NAMALWA (cell line): ENCODE measurements around the gene PGPEP1.
"Not testable (repeated sequence)": the region's sequence is repeated elsewhere in the genome, so short reads cannot be mapped to it uniquely, and the experiment has no call there.

Experiments used
- DNase-seq: peaks from one replicate; pipeline ENCODE4 v3.0.0-alpha.2; 2015; ENCODE audit warnings: low spot score

PGPEP1 gene

DNA sequence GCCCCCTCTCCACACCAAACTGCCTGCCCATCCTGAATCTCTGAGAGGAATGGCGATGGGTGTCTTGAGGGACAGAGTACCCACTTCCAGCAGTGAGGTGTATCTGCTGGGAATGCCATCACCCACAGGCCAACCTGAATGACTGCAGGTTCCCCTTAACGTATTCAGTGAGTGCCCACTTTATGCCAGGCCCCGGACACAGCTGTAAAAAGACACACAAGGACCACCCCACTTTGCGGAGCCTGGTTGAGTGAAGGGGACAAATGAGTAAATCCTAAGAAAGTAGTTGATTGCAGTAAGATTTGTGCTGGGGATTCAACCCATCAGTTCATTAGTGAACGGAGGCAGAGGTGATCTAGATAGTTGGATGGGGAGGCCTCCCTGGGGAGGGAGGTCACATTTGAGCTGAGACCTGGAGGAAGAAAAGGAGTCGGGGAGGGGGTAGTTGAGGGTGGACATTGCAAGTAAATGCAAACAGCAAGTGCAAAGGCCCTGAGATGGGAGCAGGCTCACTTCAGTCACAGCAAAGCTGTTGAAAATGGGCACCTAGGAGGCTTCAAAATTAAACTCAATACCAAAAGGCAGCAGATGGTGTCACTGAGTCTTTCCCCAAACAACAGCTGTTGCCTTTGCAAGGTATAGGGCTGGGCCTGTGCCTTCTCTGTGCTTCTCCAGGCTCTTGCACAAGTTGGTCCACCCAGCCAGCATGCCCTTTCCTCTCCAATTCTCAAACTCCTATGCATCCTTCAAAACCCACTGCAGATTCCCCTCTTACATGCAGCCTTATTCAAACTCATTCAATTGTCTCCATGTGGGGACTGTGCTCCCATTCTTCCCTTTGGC is 49.9 kb downstream of the PGPEP1 start:
- peak; percentile 46 for DNase-seq

DNA sequence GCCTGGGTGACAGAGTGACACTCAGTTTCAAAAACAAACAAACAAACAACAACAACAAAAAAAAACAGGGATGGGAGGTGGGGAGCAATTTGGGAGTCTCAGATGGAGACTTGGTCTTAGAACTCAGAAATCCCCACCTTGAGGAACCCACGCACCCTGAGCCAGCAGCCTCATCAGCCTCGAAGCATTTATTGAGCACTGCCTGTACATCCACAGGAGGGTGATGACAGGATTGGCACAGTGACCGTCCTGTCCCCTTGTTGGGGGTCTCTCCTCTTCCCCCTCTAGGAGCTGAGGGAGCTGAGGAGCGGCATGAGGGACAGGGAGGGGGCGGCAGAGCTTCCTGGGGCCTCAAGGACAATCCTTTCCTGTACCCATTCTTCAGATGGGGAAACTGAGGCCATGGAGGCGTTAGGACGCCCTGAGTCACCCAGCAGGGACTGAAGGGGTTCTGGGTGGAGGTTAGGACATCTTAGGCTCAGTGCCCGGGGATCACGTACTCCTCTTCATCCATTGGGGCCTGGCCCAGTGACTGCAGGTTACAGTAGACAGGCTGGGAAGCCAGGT is 51.2 kb downstream of the PGPEP1 start:
- DNase-seq: no peak

DNA sequence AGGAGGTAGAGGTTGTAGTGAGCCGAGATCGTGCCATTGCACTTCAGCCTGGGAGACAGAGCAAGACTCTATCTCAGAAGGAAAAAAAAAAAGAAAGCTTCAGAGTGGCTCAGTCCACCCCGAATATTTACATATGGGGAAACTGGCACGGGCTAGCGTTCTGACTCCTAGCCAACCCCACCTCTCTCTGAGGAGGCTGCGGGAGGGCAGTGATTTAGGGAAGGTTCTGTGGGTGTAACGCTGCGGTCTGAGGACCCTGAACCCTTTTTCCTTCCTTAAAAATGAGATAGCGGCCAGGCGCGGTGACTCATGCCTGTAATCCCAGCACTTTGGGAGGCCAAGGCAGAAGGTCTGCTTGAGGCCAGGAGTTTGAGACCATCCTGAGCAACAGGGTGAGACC is 52.0 kb downstream of the PGPEP1 start:
- DNase-seq: no peak

DNA sequence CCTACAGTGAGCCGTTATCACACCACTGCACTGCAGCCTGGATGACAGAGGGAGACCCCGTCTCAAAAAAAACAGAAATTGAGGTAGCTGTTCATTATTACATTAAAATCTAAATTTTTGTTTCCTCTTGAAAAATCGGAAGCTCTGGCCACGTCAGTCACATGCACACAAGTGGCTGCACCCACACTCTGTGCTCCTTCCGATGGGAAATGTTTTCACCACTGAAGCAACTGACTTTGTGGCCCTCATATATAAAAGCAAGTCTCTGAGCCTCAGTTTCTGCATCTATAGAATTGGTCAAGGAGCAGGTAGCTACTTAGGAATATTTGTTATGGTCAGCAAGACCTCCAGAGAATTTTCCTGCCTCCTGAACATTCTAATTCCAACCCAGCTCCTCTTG is 52.5 kb downstream of the PGPEP1 start:
- DNase-seq: no peak

DNA sequence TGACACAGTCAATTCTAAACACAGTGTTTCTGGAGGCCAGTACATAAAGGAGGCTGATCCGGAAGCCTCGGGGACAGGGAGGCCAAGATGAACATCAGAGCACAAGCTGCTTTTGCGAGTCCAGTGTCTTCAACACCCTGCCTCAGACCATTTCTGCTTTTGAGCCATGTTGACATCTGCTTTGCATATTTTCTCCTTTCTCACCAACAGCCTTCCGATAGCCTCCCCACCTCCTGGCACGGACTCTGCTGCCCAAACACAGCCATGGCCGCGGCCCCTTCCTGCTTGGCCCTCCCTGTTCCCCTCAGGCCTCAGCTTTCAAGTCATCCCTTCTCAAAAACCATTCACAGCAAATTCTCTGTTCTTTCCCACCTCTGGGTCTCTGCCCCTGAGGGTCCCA is 53.4 kb downstream of the PGPEP1 start:
- DNase-seq: no peak

DNA sequence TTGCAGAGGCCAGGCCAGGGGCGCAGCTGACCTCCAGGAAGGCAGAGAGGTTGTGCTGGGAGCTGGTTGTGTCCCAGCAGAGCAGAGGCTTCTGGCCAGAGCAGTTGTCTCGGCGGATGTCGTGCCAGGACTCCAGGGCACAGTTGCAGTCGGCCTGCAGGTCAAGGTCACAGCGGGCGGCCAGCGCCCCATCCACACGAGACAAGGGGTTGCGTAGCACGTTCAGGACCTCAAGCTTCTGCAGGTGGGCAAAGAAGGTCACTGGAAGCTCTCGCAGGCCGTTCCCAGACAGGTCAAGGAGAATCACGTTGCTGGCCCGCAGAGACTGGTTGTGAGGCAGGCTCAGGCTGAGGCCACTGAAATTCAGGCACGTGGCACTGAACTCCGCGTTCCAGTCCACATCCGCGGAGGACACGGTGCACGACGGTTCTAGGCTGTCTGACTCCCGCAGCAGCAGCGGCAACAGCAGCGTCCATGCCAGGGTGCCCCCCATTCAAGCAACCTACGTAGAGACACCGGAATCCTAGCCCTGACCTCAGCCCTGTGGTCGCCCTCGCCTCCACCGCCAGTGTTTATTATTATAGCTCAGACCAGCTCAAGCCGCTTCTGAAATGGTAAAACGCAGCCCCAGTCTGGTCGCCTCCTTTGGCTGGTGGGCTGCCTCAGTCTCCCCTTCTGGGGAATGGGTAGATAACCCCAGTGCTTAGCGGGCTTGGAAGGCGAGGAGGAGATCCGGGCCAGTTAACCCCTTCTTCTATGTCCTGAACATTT is 56.3 kb downstream of the PGPEP1 start:
- no peak for DNase-seq

DNA sequence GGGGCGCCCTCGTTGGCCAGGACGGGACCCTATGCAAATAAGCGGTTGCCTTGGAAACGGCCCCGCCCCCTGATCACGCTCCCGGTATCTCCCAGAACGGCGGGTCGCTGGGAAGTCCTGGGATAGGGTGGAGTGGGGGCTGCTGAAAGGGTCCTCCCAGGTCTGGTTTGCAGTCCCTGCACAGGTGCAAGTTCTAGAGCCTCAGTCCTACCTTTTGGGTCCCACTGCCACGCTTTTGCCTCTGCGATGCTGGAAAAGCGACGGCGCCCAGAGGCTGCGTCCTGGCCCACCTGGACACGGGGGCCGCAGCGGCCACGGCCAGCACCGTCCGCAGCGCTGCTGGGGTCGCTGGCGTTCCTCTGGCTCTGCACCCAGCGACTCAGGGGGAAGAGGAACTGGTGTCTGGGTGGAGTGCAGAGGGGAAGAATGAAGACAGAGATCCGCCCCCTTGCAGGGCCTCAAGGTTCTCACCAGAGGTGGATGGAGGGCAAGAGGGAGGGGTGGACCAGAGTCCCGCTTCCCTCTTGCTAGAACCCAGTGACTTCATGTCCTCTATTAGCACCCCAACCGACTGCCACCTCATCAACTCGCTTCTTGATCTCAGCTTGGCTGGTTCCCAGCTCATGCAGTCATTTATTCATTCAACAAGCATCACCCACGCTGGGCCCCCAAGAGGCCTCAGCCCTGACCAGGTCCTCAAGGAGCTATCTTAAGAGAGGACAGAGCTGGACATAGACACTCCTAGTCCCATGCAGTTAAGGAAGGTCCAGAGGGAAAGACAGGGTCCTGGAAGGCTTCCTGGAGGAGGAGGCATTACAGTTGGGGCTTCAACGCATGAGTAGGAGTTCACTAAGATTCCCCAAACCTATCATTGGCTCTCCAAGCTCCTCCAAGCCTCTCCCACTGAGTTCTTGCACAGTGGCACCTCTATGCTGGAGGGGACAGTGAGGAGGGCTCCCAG is 57.1 kb downstream of the PGPEP1 start, which contains the start of gene LRRC25:
LRRC25 (minus strand) TSS at position 381 of the 961 bp plus-strand sequence. CDS start 659 bp downstream, outside the sequence.
- peak; percentile 74 for DNase-seq

DNA sequence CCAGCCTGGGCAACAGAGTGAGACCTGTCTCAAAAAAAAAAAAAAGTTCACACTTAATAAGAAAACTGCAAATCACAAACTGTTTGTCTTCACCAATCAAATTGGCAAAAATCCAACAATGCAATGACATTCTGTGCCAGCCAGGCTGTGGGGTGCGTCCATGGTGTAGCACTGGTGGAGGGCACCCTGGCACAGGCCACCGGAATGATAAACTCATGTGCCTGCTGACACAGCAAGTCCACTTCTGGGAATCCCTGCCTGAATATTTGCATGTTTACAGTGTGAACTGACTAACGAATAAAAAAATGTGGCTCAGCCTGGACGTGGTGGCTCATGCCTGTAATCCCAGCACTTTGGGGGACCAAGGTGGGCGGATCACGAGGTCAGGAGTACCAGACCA is 58.6 kb downstream of the PGPEP1 start:
- no peak for DNase-seq

DNA sequence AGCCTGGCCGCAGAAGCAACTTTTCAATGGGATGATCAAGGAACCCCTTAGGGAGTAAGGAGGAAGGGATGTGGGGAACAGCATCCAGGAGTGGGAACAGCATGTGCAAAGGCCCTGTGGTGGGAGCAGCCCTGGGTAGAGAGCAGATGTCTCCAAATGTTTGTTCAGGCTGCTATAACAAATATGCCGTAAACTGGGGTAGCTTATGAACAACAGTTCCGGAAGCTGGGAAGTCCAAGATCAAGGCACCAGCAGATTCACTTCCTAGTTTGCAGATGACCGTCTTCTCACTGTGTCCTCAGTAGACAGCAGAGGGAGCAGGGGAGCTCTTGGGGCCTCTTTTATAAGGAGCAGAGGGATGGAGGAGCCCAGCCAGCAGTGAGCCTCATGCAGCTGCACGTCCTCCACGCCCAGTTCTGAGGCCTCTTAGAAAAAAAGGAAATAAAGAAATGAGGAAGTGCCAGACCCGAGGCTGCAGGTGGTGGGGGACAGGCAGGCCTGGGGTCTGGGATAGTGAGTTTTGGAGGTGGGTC is 61.2 kb downstream of the PGPEP1 start:
- DNase-seq: peak; percentile 98

DNA sequence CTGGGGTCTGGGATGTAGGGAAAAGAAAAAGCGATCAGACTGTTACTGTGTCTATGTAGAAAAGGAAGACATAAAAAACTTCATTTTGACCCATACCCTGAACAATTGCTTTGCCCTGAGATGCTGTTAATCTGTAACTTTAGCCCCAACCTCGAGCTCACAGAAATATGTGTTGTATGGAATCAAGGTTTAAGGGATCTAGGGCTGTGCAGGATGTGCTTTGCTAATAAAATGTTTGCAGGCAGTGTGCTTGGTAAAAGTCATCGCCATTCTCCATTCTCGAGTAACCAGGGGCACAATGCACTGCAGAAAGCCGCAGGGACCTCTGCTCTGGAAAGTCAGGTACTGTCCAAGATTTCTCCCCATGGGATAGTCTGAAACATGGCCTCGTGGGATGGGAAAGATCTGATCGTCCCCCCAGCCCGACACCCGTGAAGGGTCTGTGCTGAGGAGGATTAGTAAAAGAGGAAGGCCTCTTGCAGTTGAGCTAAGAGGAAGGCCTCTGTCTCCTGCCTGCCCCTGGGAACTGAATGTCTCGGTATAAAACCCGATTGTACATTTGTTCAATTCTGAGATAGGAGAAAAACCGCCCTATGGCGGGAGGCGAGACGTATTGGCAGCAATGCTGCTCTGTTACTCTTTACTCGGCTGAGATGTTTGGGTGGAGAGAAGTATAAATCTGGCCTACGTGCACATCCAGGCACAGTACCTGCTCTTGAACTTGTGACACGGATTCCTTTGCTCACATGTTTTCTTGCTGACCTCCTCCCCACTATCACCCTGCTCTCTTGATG is 62.3 kb downstream of the PGPEP1 start:
- DNase-seq: not testable (repeated sequence)

DNA sequence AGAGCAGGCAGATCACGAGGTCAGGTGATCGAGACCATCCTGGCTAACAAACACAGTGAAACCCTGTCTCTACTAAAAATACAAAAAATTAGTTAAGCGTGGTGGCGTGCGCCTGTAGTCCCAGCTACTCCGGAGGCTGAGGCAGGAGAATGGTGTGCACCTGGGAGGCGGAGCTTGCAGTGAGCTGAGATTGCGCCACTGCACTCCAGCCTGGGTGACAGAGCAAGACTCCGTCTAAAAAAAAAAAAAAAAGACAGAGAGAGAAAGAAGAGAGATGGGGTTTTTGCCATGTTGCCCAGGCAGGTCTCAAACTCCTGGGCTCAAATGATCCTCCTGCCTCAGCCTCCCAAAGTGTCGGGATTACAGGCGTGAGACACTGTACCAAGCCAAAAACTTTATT is 65.4 kb downstream of the PGPEP1 start:
- DNase-seq: not testable (repeated sequence)

DNA sequence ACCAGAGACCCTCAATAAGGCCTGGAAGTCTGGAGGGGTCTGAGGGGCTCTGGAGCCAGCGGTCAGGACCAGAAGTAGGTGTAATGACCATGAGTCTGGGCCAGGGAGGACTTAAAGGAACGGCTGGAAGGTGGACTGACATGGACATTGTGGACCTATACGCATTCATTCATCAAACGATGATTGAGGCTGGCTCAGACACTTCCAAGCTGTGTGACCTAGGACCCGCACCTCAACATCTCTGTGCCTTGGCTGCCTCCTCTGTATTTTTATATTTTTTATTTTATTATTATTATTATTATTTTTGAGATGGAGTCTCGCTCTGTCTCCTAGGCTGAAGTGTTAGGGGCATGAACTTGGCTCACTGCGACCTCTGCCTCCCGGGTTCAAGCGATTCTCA is 66.4 kb downstream of the PGPEP1 start:
- DNase-seq: no peak

DNA sequence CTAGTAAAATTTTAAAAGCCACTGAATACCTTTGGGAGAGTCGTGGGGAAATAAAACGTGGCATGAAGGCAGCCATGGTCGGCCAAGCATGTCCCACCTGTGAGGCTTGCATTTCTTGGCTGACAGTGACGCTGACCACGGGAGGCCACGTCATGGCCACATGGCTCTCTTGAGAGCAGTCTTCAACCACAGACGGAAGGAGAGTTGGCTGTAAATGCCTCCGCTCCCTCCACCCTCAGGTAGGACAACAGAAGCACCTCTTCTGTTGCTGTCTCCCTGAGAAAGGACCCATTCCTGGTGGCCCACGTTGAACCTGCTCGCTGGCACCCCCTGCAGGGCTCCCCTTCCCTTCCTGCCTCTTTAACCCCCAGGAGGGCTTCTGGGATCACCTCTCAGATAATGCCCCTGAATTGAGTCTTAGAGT is 67.7 kb downstream of the PGPEP1 start:
- DNase-seq: peak; percentile 92

DNA sequence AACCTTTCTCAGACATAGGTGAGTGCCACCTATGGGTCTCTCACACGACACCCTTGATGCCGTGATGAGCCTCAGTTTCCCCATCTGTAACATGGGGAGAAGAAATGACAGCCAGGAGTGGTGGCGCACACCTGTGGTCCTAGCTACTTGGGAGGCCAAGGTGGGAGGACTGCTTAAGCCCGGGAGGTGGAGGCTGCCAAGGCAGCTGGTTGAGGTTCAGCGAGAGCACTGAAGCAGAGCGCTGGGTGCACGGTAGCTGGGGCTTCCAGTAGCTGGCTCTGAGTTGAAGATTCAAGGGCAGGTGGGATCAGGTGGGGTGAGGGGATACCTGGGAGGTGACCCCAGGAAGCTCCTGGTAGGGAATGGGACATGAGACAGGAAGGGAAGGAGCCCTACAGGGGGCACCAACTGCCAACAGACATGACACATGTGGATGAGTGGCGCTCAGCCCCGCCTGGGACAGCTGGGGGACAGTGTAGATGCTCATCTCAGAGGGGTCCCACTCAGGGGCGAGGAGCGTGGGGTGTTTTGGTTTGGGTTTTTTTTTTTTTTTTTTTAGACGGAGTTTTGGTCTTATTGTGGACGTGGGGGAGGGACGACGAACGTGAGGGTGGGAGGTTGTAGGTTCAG is 72.3 kb downstream of the PGPEP1 start:
- no peak for DNase-seq

DNA sequence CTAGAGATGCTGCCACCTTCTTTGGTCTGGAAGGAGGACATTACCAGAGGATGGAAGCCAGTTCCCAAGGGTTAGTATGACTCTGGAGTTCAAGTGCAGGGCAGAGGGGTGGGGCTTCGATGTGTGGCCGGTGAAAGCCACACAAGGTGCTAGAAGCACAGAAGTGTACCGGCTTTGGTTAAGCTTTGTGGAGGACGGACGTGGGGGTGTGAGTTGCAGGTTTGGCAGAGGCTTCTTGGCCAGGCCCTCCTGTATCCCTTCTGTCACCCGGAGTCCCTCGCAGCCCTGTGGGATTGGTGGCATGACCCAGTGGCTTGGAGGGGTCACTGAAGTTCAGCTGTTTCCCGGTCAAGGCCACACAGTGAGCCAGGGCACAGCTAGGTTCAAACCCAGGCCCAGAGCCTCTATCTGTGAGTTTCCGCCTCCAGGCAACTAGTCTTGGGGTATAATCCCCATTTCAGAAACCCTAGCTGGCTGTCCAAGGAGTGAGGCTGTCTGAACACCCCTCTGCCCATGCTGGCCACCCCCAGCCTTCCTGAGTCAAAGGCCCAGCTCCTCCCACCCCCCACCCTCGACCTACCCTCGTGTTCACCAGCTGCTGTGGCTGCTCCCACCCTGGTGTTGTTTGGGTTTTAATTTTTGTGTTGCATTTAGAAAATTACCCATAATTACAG is 74.2 kb downstream of the PGPEP1 start:
- DNase-seq: no peak

DNA sequence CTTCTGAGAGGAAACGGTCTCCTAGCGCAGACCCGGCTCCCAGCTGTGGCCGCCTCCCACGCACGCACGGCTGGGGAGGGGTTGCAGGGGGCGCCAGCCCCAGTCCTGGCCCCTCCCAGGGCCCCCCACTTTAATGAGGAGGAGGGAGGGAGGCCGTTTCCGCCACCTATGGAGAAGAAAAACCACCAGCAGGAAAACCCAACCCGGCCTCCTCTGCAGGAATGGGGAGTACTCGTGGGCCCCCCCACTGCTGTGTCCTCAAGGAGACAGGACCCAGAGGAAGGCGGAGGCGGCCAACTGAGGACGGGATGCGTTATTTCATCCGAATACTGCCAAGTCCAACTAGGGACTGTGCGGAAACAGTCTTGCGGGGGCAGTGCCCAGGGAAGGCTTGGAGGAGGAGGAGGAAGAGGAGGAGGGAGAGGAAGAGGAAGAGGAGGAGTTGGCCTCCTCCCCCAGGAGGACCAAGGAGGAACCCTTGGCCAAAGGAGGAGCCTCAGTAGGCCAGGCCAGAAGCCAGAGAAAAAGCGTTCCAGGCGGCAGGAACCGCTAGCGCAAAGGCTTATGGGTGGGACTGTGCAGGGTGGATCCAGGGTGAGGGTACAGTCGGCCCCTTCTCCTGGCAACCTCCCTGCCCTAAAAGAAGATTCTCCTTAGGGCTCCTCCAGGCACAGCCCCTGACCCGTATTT is 74.9 kb downstream of the PGPEP1 start:
- DNase-seq: no peak

DNA sequence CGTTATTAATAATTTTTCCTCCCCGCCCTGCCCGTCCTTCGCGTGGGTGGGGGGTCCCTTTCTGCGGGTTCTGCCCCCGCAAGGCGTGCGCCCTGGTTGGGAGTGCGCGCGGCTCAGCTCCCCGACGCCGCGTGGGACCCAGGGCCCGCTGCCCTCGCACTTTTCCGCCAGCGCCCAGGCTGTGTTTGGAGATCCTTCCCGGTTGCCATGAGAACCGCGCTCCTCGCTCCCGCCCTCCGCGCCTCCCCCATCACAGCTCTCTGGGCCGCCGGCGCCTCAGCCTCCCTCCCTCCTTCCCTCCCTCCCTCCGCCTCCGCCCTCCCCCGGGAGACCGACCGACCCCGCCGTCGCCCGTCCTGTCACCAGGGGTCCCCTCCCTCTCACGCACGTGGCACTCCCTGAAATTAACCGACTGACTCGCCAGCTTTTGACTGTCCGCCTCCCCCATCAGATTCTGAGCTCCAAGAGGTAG is 76.4 kb downstream of the PGPEP1 start:
- DNase-seq: no peak

DNA sequence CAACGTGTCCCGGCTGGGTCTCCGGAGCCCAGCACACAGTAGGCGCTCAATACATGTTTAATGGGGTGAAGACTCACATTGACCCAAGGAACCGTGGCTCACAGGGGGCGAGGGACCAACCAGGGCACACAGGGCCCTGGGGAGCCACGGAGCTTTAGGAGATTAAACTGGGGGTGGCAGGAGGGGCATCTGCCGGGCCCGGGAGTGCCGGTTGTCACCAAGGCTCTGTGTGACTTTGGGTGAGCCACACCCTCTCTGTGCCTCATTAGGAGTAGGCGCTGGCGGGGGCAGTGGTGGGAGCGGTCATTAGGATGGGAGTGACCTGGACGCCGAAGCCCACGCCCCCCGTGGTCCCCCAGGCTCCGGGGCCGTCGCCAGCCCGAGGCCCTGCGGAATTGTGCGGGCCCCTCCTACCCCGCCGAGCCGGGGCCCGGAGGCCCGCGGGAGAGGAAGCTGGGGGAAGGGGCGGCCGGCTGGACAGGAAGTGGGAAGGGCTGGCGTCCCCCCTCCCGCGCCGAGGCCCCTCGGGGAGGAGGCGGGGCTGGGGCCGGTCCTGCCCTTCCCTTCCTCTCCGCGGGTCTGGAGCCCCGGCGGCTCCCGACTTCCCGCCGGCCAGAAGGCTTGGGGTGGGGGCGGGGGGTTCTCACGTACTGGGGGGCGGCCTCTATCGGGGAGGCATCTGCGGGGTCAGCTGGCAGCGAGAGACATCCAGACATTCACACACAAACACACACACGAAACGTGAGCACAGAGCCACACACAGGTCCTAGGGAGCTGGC is 77.0 kb downstream of the PGPEP1 start:
- DNase-seq: no peak
